ENCODE results near the gene AP2M1. TPM values are rescaled to one million over a fixed set of nuclear protein-coding genes. Genes with fewer than 3 reads are reported as not detected.

The AP2M1 gene
- polyA plus RNA-seq, 1 of the 3 experiments (the other 2 are of a cell fraction), result 759 TPM

DNA sequence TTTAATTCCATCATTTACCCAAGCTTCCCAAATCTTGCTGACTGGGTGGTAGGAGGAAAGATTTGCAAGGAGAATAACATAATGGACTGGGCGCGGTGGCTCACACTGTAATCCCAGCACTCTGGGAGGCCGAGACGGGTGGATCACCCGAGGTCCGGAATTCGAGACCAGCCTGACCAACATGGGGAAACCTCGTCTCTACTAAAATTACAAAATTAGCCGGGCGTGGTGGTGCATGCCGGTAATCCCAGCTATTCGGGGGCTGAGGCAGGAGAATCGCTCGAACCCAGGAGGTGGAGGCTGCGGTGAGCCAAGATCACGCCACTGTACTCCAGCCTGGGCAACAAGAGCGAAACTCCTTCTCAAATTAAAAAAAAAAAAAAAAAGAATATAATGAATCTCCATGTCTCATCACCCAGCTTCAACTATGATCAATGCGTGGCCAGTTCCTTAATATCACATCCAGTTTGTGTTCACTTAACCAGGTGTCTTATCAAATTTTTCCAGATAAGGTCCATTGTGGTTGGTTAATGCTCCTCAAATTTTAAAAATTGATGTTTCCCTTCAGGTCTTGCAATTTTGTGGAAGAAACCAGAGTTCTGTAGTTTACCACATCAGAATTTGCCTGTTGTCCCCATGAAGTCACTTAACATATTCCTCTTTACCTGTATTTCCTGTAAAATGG lies 10.0 kb downstream of the AP2M1 start:
- Histone ChIP-seq H3K4me2 (no peak overlapping the region), H3K4me3 (ENCODE audit: low read depth in 2 of 2, low read length in 1 of 2) (no peak overlapping the region), H3K36me3 (replicated peaks in 1 of 2; ENCODE audit: control insufficient read depth in 1 of 2, insufficient read depth in 2 of 2, low read length in 1 of 2) (peaks cover 43 to 63% of the 10 kb centered on the region in 2 experiments), H2AFZ (ENCODE audit: low read depth) (no peak overlapping the region), H3K4me1 (ENCODE audit: control insufficient read depth in 1 of 2, insufficient read depth in 2 of 2, low read depth in 1 of 2, low read length in 1 of 2) (peaks cover 12 to 20% of the 10 kb centered on the region in 2 experiments), H3K9me3 (no peaks in the 10 kb centered on the region), H3K27ac (ENCODE audit: low read depth in 2 of 2, low read length in 1 of 2) (peak overlapping the region; percentile 84 to 96), H3K9ac (no peak overlapping the region; the same call in 1 of the 2 replicates), H3K27me3 (ENCODE audit: insufficient read depth) (no peaks in the 10 kb centered on the region), H3K9me2 (no peaks in the 10 kb centered on the region), H3K79me2 (ENCODE audit: insufficient read depth) (peaks cover 46% of the 10 kb centered on the region), H4K20me1 (ENCODE audit: insufficient read depth) (peaks cover 20% of the 10 kb centered on the region; the same call in 1 of the 2 replicates), H3F3A (replicated peaks; ENCODE audit: insufficient read depth) (peaks cover 36% of the 10 kb centered on the region)
- 94% methylated on average over 17 of the region's 18 CpGs for WGBS (ENCODE audit: low lambda C conversion rate)
- TF ChIP-seq MXI1 (IDR thresholded peaks at IDR 0.05; ENCODE audit: low read depth, low read length) (no peak), FOSL2 (IDR thresholded peaks at IDR 0.05; ENCODE audit: borderline replicate concordance, low read depth) (no peak), EP300 (IDR thresholded peaks at IDR 0.05; ENCODE audit: borderline replicate concordance in 1 of 2, low read depth in 1 of 2, low read length in 1 of 2) (no peak), TCF12 (IDR thresholded peaks at IDR 0.05) (no peak), POLR2AphosphoS5 (IDR thresholded peaks at IDR 0.05; ENCODE audit: low read depth, low read length) (no peak), RCOR1 (IDR thresholded peaks at IDR 0.05; ENCODE audit: low read length) (no peak)
- TF ChIP-seq, protein P1, sequence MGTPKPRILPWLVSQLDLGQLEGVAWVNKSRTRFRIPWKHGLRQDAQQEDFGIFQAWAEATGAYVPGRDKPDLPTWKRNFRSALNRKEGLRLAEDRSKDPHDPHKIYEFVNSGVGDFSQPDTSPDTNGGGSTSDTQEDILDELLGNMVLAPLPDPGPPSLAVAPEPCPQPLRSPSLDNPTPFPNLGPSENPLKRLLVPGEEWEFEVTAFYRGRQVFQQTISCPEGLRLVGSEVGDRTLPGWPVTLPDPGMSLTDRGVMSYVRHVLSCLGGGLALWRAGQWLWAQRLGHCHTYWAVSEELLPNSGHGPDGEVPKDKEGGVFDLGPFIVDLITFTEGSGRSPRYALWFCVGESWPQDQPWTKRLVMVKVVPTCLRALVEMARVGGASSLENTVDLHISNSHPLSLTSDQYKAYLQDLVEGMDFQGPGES (IDR thresholded peaks at IDR 0.05; ENCODE audit: low read depth, low read length), result no peak
- CTCF ChIA-PET, result interaction anchor here (1.1 to 3.2 kb wide), 4 partner anchors 8 to 71 kb away, joined by 3 to 13 read pairs (median 6); partner anchors contain the start of genes AP2M1 and EEF1AKMT4
- no peak for DNase-seq
- POLR2A ChIA-PET, result interaction anchor here (1.1 kb wide), 1 partner anchor 62 kb away, joined by 4 read pairs; no protein-coding TSS in a partner anchor

DNA sequence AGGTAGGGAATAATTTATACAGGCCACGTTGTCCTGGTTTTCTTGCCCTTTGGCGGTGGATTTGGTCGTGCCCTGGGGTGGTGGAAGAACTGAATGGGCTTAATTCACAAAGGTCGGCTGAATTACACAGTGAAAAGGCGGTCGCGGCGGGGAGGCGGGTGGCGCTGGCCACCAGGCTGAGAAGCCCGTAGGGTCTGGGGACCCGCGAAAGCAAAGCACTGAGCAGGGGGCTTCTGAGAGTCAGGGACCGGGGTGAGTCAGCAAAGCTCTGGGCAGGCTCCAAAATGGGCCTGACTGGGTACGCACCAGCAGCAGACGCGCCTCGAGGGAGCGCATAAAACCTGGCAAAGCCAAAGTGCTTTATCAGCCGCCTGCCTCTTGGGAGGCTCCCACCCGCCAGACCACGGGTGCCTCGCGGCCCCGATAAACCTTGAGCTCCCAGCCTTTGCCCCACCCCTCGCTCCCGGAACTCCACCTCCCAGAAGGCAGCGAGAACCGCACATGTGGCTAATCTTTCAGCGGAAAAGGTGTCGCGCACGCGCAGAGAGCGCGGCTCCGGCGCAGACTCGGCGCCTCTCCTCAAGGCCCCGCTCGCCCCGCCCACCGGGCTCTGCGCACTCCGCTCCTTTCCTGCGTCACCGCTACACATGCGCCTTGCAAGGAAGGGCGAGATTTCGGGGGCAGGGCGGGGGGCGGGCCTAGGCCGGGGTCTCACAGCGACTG lies 11.0 kb downstream of the AP2M1 start:
- peaks cover 19% of the 10 kb centered on the region; the same call in 1 of the 2 replicates for H4K20me1 ChIP-seq (ENCODE audit: insufficient read depth)
- peaks cover 6 to 20% of the 10 kb centered on the region in 2 experiments; a peak in 3 of 4 replicates for H3K4me1 ChIP-seq (ENCODE audit: control insufficient read depth in 1 of 2, insufficient read depth in 2 of 2, low read depth in 1 of 2, low read length in 1 of 2)
- CTCF ChIA-PET, result interaction anchor here (1.0 to 3.2 kb wide), 6 partner anchors 8 to 140 kb away, joined by 3 to 13 read pairs (median 4); partner anchors contain the start of genes AP2M1 and EEF1AKMT4
- peaks cover 46% of the 10 kb centered on the region for H3K79me2 ChIP-seq (ENCODE audit: insufficient read depth)
- peak overlapping the region; percentile 98; the same call in 1 of the 2 replicates for H3K4me2 ChIP-seq
- peak overlapping the region; percentile 84 to 96 for H3K27ac ChIP-seq (ENCODE audit: low read depth in 2 of 2, low read length in 1 of 2)
- peak; percentile 97 for DNase-seq
- peak overlapping the region; percentile 81; the same call in 1 of the 2 replicates for H3K9ac ChIP-seq
- 0 out of 2 replicates have a peak overlapping the region, but pooled peaks have one; percentile 50 for H2AFZ ChIP-seq (ENCODE audit: low read depth)
- peak overlapping the region; percentile 99 to 100 for H3K4me3 ChIP-seq (ENCODE audit: low read depth in 2 of 2, low read length in 1 of 2)
- H3K27me3 ChIP-seq (ENCODE audit: insufficient read depth), result no peaks in the 10 kb centered on the region
- H3K36me3 ChIP-seq (replicated peaks in 1 of 2; ENCODE audit: control insufficient read depth in 1 of 2, insufficient read depth in 2 of 2, low read length in 1 of 2), result peaks cover 43 to 64% of the 10 kb centered on the region in 2 experiments
- peaks cover 33% of the 10 kb centered on the region for H3F3A ChIP-seq (replicated peaks; ENCODE audit: insufficient read depth)
- POLR2A ChIA-PET, result interaction anchor here (0.9 to 1.4 kb wide), 4 partner anchors 9 to 61 kb away, joined by 4 to 6 read pairs (median 6); partner anchors contain the start of gene AP2M1
- H3K9me2 ChIP-seq, result no peaks in the 10 kb centered on the region
- WGBS (ENCODE audit: low lambda C conversion rate), result 5% methylated on average over 13 of the region's 55 CpGs
- H3K9me3 ChIP-seq, result no peaks in the 10 kb centered on the region
- TF ChIP-seq NRF1 (IDR thresholded peaks at IDR 0.05; ENCODE audit: low read depth, low read length) (peak; percentile 99), POLR2AphosphoS5 (IDR thresholded peaks at IDR 0.05; ENCODE audit: low read depth, low read length) (peak; percentile 85), JUND (IDR thresholded peaks at IDR 0.05) (0 out of 2 replicates have a peak, but pooled peaks have one; percentile 39), GABPA (IDR thresholded peaks at IDR 0.05; ENCODE audit: low read depth) (no peak), MXI1 (IDR thresholded peaks at IDR 0.05; ENCODE audit: low read depth, low read length) (peak; percentile 93), NFIC (IDR thresholded peaks at IDR 0.05; ENCODE audit: borderline replicate concordance) (no peak), TAF1 (IDR thresholded peaks at IDR 0.05; ENCODE audit: borderline replicate concordance, low read depth, low read length) (no peak), EP300 (IDR thresholded peaks at IDR 0.05; ENCODE audit: borderline replicate concordance in 1 of 2, low read depth in 1 of 2, low read length in 1 of 2) (peak in 1 of 2 experiments; percentile 8; a peak in 1 of 4 replicates), ELF1 (IDR thresholded peaks at IDR 0.05) (no peak; the same call in none of the 2 replicates), RAD21 (IDR thresholded peaks at IDR 0.05; ENCODE audit: low read length) (0 out of 2 replicates have a peak, but pooled peaks have one; percentile 32), SMC3 (IDR thresholded peaks at IDR 0.05; ENCODE audit: low read depth, low read length) (no peak)
- TF ChIP-seq, protein P2, sequence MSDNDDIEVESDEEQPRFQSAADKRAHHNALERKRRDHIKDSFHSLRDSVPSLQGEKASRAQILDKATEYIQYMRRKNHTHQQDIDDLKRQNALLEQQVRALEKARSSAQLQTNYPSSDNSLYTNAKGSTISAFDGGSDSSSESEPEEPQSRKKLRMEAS (IDR thresholded peaks at IDR 0.05; ENCODE audit: low read depth), result peak; percentile 96
- TF ChIP-seq, protein P3, sequence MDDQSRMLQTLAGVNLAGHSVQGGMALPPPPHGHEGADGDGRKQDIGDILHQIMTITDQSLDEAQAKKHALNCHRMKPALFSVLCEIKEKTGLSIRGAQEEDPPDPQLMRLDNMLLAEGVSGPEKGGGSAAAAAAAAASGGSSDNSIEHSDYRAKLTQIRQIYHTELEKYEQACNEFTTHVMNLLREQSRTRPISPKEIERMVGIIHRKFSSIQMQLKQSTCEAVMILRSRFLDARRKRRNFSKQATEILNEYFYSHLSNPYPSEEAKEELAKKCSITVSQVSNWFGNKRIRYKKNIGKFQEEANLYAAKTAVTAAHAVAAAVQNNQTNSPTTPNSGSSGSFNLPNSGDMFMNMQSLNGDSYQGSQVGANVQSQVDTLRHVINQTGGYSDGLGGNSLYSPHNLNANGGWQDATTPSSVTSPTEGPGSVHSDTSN (IDR thresholded peaks at IDR 0.05), result peak; percentile 41
- TF ChIP-seq, protein P4, sequence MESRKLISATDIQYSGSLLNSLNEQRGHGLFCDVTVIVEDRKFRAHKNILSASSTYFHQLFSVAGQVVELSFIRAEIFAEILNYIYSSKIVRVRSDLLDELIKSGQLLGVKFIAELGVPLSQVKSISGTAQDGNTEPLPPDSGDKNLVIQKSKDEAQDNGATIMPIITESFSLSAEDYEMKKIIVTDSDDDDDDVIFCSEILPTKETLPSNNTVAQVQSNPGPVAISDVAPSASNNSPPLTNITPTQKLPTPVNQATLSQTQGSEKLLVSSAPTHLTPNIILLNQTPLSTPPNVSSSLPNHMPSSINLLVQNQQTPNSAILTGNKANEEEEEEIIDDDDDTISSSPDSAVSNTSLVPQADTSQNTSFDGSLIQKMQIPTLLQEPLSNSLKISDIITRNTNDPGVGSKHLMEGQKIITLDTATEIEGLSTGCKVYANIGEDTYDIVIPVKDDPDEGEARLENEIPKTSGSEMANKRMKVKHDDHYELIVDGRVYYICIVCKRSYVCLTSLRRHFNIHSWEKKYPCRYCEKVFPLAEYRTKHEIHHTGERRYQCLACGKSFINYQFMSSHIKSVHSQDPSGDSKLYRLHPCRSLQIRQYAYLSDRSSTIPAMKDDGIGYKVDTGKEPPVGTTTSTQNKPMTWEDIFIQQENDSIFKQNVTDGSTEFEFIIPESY (IDR thresholded peaks at IDR 0.05; ENCODE audit: borderline replicate concordance, low read depth), result 0 out of 2 replicates have a peak, but pooled peaks have one; percentile 33
- TF ChIP-seq, protein P5, sequence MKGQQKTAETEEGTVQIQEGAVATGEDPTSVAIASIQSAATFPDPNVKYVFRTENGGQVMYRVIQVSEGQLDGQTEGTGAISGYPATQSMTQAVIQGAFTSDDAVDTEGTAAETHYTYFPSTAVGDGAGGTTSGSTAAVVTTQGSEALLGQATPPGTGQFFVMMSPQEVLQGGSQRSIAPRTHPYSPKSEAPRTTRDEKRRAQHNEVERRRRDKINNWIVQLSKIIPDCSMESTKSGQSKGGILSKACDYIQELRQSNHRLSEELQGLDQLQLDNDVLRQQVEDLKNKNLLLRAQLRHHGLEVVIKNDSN (IDR thresholded peaks at IDR 0.05; ENCODE audit: borderline replicate concordance, low read depth), result peak; percentile 75; the same call in 1 of the 2 replicates

Measured in SK-N-SH (cell line).